Urothelium cell line (cell line): ENCODE data around the gene TYROBP.
A peak's percentile ranks its signal among the peaks of the same experiment; 100 is the strongest.
"Not testable (repeated sequence)": the region's sequence is repeated elsewhere in the genome, so short reads cannot be mapped to it uniquely, and the experiment has no call there.

Experiments used
- DNase-seq: peaks from one replicate; pipeline ENCODE4 v3.0.0; 2011; ENCODE audit warnings: low spot score, mixed read lengths
- FAIRE-seq: peaks from 2 replicates; lab custom pipeline; 2011; peaks lifted over from hg19 to GRCh38; lab: Jason Lieb, UNC

TYROBP gene

DNA sequence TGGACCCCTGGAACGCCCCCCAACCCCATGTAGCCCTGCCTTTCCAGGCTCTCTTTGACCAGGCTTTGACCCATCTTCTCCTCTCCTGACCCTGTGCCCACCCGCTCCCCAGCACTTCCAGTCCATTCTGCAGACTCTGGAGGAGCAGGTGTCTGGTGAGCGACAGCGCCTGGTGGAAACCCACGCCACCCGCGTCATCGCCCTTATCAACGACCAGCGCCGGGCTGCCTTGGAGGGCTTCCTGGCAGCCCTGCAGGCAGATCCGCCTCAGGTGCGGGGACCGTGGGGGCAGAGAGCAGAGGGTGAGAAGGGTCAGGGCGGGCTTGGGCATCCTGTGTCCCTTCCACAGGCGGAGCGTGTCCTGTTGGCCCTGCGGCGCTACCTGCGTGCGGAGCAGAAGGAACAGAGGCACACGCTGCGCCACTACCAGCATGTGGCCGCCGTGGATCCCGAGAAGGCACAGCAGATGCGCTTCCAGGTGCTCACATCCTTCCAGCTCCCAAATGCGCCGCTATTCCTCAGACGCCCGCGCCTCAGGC, 33.6 kb downstream of the TYROBP start:
- FAIRE-seq (no peak), DNase-seq (no peak)

- no peak for DNase-seq
- FAIRE-seq = no peak
Measured at GRCh38 chr19:35872180-35872579, 35.9 kb downstream of the TYROBP start.

GRCh38 chr19:35871611-35872010, 36.5 kb downstream of the TYROBP start:
- FAIRE-seq (no peak), DNase-seq (no peak)

DNA sequence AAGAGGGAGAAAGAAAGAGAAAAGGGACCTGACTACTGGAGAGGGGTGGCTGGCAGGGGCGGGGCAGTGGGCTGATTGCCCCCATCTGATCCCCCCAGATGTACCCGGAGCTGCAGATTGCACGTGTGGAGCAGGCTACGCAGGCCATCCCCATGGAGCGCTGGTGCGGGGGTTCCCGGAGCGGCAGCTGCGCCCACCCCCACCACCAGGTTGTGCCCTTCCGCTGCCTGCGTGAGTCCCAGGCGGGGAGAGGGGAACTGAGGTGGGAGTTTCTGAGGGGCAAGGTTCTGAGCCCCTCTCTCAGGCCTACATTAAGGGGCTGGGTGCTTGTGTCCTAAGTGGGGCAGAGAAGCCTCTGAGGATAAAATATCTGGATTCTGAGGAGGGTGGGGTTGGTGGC, 37.3 kb downstream of the TYROBP start:
- DNase-seq = no peak
- FAIRE-seq = no peak

DNA sequence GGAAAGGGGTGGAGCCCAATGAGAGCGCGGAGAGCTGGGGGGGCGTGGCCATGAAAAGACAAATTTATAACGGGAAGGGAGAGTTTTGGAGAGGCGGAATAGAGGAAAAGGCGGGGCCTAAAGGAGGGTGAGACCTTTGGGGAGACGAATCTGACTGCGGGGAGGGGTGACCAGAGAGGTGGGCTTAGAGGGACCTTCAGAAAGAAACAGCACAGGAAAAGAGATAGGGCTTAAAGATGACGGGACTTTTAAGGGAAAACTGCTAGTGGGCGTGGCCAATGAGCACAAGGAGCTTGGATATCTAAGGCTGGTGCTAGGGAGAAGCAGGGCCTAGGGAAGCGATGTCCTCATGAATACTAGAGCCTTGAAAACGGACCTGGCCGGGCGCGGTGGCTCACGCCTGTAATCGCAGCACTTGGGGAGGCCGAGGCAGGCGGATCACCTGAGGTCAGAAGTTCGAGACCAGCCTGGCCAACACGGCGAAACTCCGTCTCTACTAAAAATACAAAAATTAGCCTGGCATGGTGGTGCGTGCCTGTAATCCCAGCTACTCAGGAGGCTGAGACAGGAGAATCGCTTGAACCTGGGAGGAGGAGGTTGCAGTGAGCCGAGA, 37.9 kb downstream of the TYROBP start:
- FAIRE-seq = not testable (repeated sequence)
- DNase-seq = peak; percentile 60

DNA sequence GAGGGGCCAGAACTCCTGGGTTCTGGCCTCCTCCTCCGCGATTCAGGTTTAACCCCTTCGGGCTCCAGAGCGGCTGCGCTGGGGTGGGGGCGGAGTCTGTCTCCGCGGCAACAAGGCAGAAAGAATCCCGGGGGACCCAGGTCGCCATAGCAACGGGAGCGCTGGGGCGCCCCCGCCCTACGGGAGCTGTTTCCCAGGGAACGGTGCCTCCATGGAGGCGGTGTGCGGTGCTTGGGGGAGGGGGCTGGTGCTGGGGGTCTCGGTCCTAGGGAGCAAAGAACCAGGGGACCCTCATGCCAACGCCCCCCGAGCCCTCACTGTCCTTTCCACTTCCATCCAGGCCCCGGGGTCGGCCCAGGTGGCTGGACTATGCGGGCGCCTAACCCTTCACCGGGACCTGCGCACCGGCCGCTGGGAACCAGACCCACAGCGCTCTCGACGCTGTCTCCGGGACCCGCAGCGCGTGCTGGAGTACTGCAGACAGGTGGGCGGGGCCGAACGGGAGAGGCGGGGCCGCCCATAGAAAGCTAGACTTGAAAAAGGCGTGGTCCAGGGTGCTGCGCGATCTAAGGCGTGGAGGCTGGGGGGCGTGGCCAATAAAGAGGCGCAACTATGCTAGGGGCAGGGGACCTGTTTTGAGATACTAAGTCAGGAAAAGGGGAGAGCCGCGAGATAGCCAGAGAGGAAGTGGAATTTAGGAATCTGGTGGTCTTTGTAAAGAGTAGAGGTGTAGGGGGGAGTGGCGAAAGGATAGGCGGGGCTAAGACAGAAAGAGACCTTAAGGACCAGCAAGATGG, 38.6 kb downstream of the TYROBP start:
- DNase-seq = peak; percentile 84
- FAIRE-seq = no peak

DNA sequence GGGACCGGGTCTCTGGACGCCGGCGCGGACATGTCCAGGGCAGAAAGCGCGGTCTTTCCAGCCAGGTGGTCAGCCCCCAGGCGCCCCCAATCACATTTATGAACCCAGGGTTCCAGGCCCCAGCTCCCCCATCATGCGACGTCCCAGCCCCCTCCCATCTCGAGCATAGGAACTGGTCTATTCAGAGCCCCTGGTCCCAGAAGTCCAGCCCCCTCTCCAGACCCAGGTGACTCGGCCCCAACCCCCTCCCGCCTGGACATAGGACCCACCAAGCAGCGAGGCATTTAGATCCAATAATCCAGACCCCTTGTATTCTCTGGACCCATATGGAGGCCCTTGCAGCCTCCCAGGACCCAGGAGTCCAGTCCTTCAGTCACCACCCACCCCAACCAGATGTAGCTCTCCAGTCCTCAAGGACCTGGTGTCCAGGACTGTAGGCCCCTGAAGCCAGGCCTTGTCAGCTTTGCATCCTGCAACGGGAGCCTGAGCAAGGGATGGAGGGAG, 39.2 kb downstream of the TYROBP start:
- DNase-seq (no peak), FAIRE-seq (no peak)

DNA sequence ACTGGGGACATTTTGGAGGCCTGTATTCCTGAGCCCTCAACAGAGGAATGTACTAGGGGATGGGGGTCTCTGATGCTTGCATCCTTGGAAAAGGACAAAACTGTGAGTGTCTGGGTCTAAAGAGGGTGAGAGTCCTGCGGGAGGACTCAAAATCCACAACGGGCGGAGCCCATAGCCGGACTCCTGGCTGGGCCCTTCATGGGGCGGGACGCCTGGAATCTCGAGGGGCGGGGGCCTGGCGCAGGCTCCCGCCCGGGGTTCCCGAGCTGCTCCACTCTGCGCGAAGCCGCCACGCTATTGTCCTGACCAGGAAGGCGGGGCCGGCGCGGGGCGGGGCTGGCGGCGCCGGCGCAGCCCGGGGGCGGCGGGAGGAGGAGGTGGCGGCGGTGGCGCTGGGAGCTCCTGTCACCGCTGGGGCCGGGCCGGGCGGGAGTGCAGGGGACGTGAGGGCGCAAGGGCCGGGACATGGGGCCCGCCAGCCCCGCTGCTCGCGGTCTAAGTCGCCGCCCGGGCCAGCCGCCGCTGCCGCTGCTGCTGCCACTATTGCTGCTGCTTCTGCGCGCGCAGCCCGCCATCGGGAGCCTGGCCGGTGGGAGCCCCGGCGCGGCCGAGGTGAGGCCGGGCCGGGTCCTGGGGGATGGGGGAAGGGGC, 39.8 kb downstream of the TYROBP start, which contains the start of gene APLP1:
APLP1 (plus strand) TSS at position 403 of the 651 bp plus-strand sequence; CDS start at position 466, 63 bp downstream.
- DNase-seq = peak; percentile 82
- no peak for FAIRE-seq

DNA sequence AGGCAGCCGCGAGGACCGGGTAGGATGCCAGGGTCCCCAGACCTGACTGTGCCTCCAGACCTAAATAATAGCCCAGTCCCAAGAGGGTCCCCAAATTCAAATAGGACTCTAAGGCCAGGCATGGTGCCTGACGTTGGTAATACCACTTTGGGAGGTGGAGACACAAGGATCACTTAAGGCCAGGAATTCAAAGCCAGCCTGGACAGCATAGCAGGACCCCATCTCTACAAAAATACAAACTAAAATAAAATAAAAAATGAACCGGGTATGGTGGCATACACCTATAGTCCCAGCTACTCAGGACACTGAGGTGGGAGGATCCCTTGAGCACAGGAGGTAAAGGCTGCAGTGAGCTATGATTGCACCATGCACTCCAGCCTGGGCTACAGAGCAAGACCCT, 45.1 kb downstream of the TYROBP start:
- DNase-seq (no peak), FAIRE-seq (no peak)

DNA sequence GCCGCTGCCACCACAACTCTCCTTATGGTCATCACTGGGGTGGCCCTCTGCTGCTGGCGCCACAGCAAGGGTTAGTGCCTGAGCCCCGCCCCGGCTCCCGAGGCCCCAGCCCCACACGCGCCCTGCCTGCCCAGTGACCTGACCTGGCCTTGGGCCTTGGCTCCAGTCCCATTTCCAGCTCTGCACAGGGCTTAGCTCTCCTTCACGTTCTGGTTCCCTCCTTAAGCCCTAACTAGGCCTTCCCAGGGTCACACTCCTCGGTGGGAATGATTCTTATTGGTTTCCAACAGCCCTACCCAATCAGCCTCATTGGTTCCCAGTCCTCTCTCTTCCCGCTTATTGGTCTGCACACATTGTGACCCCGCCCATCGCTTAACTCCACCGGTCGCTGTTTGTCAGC, 45.6 kb downstream of the TYROBP start:
- DNase-seq (no peak), FAIRE-seq (no peak)

- DNase-seq (no peak), FAIRE-seq (no peak)
Measured at GRCh38 chr19:35861640-35862160, 46.4 kb downstream of the TYROBP start.

DNA sequence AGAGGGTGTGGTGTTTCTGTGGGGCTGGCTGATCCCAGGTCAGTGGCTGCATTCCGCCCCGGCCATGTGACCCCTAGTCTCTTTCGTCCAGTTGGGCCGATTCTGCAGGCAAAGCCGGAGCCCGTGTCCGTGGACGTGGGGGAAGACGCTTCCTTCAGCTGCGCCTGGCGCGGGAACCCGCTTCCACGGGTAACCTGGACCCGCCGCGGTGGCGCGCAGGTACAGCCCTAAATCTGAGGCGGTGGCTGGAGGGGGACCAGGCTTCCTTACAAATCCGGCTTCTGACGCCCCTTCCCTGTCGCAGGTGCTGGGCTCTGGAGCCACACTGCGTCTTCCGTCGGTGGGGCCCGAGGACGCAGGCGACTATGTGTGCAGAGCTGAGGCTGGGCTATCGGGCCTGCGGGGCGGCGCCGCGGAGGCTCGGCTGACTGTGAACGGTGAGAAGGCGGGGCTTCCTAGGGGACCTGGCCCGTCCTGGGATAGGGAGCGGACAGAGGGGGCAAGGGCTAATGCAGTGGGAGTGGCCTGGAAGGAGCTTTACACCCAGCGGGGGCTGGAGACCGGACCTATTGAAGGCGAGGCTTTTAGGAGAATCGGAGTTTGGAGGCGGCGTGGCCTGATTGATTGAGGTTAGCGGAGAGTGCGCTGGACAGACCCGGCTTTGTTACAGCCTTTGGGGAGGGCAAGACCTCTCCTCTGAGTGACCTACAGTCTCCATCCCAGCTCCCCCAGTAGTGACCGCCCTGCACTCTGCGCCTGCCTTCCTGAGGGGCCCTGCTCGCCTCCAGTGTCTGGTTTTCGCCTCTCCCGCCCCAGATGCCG, 47.1 kb downstream of the TYROBP start:
- FAIRE-seq = no peak
- DNase-seq = no peak

DNA sequence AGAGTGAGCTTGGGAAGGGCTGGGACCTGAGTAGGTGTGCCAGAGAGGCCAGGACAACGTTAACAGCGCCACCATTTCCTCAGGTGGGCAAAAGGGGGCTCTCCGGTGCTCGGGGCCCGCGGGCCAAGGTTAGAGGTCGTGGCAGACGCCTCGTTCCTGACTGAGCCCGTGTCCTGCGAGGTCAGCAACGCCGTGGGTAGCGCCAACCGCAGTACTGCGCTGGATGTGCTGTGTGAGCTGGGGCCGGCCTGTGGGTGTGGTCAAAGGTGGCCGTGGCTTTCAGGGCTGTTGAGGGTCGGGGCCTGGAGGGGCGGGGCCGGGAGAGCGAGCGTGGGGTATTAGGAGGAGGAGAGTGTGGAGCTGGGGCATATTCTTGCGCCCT, 47.7 kb downstream of the TYROBP start:
- FAIRE-seq = no peak
- DNase-seq = no peak

DNA sequence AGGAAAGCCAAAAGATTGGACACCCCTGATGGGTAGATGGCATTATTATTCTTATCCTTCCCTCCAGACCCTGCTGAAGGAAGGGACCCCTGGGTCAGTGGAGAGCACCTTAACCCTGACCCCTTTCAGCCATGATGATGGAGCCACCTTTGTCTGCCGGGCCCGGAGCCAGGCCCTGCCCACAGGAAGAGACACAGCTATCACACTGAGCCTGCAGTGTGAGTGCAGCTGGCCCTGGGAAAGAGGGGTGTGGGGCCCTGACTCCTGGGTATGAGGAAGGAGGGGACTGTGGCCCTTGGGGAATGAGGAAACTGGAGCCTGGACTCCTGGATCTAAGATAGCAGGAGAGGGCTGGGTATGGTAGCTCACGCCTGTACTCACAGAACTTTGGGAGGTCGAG, 48.7 kb downstream of the TYROBP start:
- no peak for DNase-seq
- FAIRE-seq = no peak

- FAIRE-seq (no peak), DNase-seq (no peak)
Measured at GRCh38 chr19:35858311-35858710, 49.8 kb downstream of the TYROBP start.

DNA sequence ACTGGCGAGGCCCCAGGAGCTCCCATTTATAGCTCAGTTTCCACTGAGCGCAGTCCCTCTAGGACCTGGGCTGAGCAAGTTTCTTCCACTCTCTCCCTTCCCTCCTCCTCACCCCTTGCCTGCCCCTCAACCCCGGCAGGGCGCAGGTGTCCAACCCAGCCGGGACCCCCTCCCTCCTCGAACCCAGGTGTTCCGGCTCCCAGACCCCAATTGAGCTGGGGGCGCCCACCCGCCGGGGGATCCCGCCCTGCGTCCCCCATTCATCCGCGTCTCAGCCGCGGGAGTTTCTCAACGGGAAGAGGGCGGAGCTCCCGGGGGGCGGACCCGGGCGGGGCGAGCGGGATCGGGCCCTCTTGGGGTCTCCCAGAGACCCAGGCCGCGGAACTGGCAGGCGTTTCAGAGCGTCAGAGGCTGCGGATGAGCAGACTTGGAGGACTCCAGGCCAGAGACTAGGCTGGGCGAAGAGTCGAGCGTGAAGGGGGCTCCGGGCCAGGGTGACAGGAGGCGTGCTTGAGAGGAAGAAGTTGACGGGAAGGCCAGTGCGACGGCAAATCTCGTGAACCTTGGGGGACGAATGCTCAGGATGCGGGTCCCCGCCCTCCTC, 51.4 kb downstream of the TYROBP start, which contains the start of gene KIRREL2:
KIRREL2 (plus strand) TSS at position 366 of the 604 bp plus-strand sequence; CDS start at position 575, 209 bp downstream.
- DNase-seq = peak; percentile 42
- no peak for FAIRE-seq
